GDM1 (cell line): ENCODE data around the gene ASL.
"Not testable (repeated sequence)": the region's sequence is repeated elsewhere in the genome, so short reads cannot be mapped to it uniquely, and the experiment has no call there.

Experiments
- DNase-seq: peaks from one replicate; lab custom pipeline; 2025; lab: John Stamatoyannopoulos, UW

ASL gene

GRCh38 chr7:66076462-66077329 is 1.1 kb downstream of the ASL start:
- no peak for DNase-seq

GRCh38 chr7:66078067-66078466 is 2.4 kb downstream of the ASL start:
- no peak for DNase-seq

- DNase-seq, result no peak
Measured at GRCh38 chr7:66082083-66082482, 6.5 kb downstream of the ASL start.

- DNase-seq, result no peak
Measured at GRCh38 chr7:66082886-66083415, 7.3 kb downstream of the ASL start.

GRCh38 chr7:66083677-66084076 is 8.1 kb downstream of the ASL start:
- no peak for DNase-seq

- DNase-seq, result no peak
Measured at GRCh38 chr7:66088861-66089838, 13.5 kb downstream of the ASL start.

- no peak for DNase-seq
Measured at GRCh38 chr7:66092654-66093053, 17.0 kb downstream of the ASL start.

GRCh38 chr7:66095010-66095409 is 19.4 kb downstream of the ASL start:
- DNase-seq, result no peak

GRCh38 chr7:66099232-66099550 is 23.6 kb downstream of the ASL start:
- DNase-seq, result no peak

GRCh38 chr7:66099551-66100407 is 24.2 kb downstream of the ASL start:
- DNase-seq, result peak; percentile 57

- DNase-seq, result no peak
Measured at GRCh38 chr7:66100408-66101050, 24.9 kb downstream of the ASL start.

GRCh38 chr7:66102168-66102567 is 26.5 kb downstream of the ASL start:
- not testable (repeated sequence) for DNase-seq

GRCh38 chr7:66103994-66104393 is 28.4 kb downstream of the ASL start:
- DNase-seq, result not testable (repeated sequence)

- no peak for DNase-seq
Measured at GRCh38 chr7:66105263-66105748, 29.7 kb downstream of the ASL start.

GRCh38 chr7:66108410-66108809 is 32.8 kb downstream of the ASL start:
- DNase-seq, result not testable (repeated sequence)

GRCh38 chr7:66110856-66111255 is 35.2 kb downstream of the ASL start:
- DNase-seq, result no peak

GRCh38 chr7:66114743-66115649 is 39.4 kb downstream of the ASL start, which contains the start of gene CRCP:
CRCP (plus strand) TSS chr7:66114847; CDS start chr7:66114963, 116 bp downstream.
- peak; percentile 65 for DNase-seq

GRCh38 chr7:66116680-66117420 is 41.2 kb downstream of the ASL start:
- not testable (repeated sequence) for DNase-seq

- no peak for DNase-seq
Measured at GRCh38 chr7:66118603-66119002, 43.0 kb downstream of the ASL start.
